B cell (primary cell): ENCODE results near the gene ZNF692. TPM values are rescaled to one million over a fixed set of nuclear protein-coding genes. Genes with fewer than 3 reads are reported as not detected.

Source experiments
- ATAC-seq: fragments of 200-7000 bp; cut with Tn5 transposase; one replicate; pipeline ENCODE4 v1.10.0; 2021; ENCODE audit warnings: low read depth, mild to moderate bottlenecking, moderate number of reproducible peaks, moderate library complexity
- CTCF ChIA-PET: fragments of 350-600 bp; sonication (Branson Sonifier 250); formaldehyde crosslinking; loops from one replicate; lab custom pipeline; 2021; ENCODE audit warnings: antibody characterized with exemption, inconsistent platforms; lab: Charles Lee
- POLR2A ChIA-PET: fragments of 350-600 bp; sonication (Branson Sonifier 250); formaldehyde crosslinking; loops from one replicate; lab custom pipeline; 2021; ENCODE audit warnings: antibody characterized with exemption; lab: Charles Lee
- DNase-seq: peaks from one replicate; pipeline ENCODE4 v3.0.0; 2013
- H2AFZ ChIP-seq: 2 replicates; pipeline ENCODE4 v1.6.1; 2012; ENCODE audit warnings: mild to moderate bottlenecking, low read depth, low read length; ENCODE audit not compliant: insufficient read depth, poor library complexity, severe bottlenecking
- H3K27ac ChIP-seq, 2 donors: 1 replicate in 1 of 2; 2 replicates in 1 of 2; pipeline ENCODE4 v1.5.1; 2012 to 2013; ENCODE audit warnings: low read length in 2 of 2, mild to moderate bottlenecking in 2 of 2, moderate library complexity in 1 of 2
- H3K27me3 ChIP-seq, 4 experiments: fragments of 200-600 bp in 1 of 4; sonication (generic) in 1 of 4; replicated peaks in 1 of 4; 1 replicate in 2 of 4; 2 replicates in 2 of 4; pipeline versions ENCODE4 v1.6.1 to v1.7.0; 2013 to 2016; ENCODE audit warnings: low read length in 3 of 4, mild to moderate bottlenecking in 2 of 4, mixed read lengths in 1 of 4, moderate library complexity in 1 of 4; ENCODE audit not compliant: insufficient read depth in 4 of 4, control insufficient read depth in 3 of 4; ENCODE audit errors: control extremely low read depth in 1 of 4
- H3K36me3 ChIP-seq, 2 experiments: replicated peaks in 1 of 2; 1 replicate in 1 of 2; 2 replicates in 1 of 2; pipeline versions ENCODE4 v1.6.1 to v1.7.1; 2013; ENCODE audit warnings: low read length in 1 of 2; ENCODE audit not compliant: insufficient read depth in 2 of 2, control insufficient read depth in 1 of 2; ENCODE audit errors: control extremely low read depth in 1 of 2, extremely low read depth in 1 of 2
- H3K4me1 ChIP-seq, 2 donors: fragments of 200-600 bp in 1 of 2; sonication (generic) in 1 of 2; 1 replicate in 1 of 2; 2 replicates in 1 of 2; pipeline versions ENCODE4 v1.5.1 to v1.6.1; 2013 to 2017; ENCODE audit warnings: low read length in 2 of 2; ENCODE audit not compliant: control insufficient read depth in 2 of 2, insufficient read depth in 2 of 2
- H3K4me2 ChIP-seq: replicated peaks from 2 replicates; pipeline ENCODE3; 2012; ENCODE audit warnings: mild to moderate bottlenecking, low read depth, low read length; ENCODE audit not compliant: poor library complexity, severe bottlenecking
- H3K4me3 ChIP-seq, 5 experiments: fragments of 200-600 bp in 1 of 5; sonication (generic) in 1 of 5; 1 replicate in 3 of 5; 2 replicates in 2 of 5; pipeline versions ENCODE4 v1.5.1 to v1.7.0; 2011 to 2016; ENCODE audit warnings: low read length in 4 of 5, mild to moderate bottlenecking in 4 of 5, low read depth in 2 of 5, control low read depth in 1 of 5, moderate library complexity in 1 of 5; ENCODE audit not compliant: insufficient read depth in 1 of 5; ENCODE audit errors: control extremely low read depth in 1 of 5, extremely low read depth in 1 of 5
- H3K79me2 ChIP-seq: fragments of 200-600 bp; sonication (generic); one replicate; pipeline ENCODE4 v1.6.0; 2016; ENCODE audit warnings: low read length; ENCODE audit not compliant: control insufficient read depth, insufficient read depth
- H3K9ac ChIP-seq: fragments of 200-600 bp; sonication (generic); 2 replicates; pipeline ENCODE4 v1.6.1; 2017; ENCODE audit warnings: mild to moderate bottlenecking, low read length, moderate library complexity
- H3K9me3 ChIP-seq, 3 donors: one replicate each; pipeline versions ENCODE4 v1.6.1 to v1.7.1; 2013; ENCODE audit warnings: low read length in 2 of 3; ENCODE audit not compliant: control insufficient read depth in 2 of 3, insufficient read depth in 1 of 3; ENCODE audit errors: control extremely low read depth in 1 of 3
- H4K20me1 ChIP-seq: 2 replicates; pipeline ENCODE4 v1.6.0; 2012; ENCODE audit warnings: mild to moderate bottlenecking, low read length; ENCODE audit not compliant: insufficient read depth, control insufficient read depth, poor library complexity, severe bottlenecking
- H3K27ac Mint-ChIP-seq: one replicate; pipeline ENCODE4 v1.8.0; 2021; ENCODE audit warnings: mixed read lengths
- H3K27me3 Mint-ChIP-seq: one replicate; pipeline ENCODE4 v1.8.0; 2021; ENCODE audit warnings: mixed read lengths
- H3K4me1 Mint-ChIP-seq: one replicate; pipeline ENCODE4 v1.8.0; 2021; ENCODE audit warnings: mixed read lengths
- H3K4me3 Mint-ChIP-seq: one replicate; pipeline ENCODE4 v1.8.0; 2021; ENCODE audit warnings: mixed read lengths
- H3K9me3 Mint-ChIP-seq: one replicate; pipeline ENCODE4 v1.8.0; 2022; ENCODE audit warnings: mixed read lengths; ENCODE audit not compliant: insufficient read depth
- EZH2 ChIP-seq: IDR thresholded peaks from 2 replicates; pipeline ENCODE4 v1.6.1; 2012; ENCODE audit warnings: borderline replicate concordance, low read depth, mild to moderate bottlenecking, moderate library complexity, low read length; ENCODE audit not compliant: insufficient read depth, poor library complexity, severe bottlenecking
- WGBS: methylation state at CpG from one replicate; pipeline ENCODE4 v1.1.5; 2013; ENCODE audit warnings: missing lambda C conversion rate; ENCODE audit not compliant: insufficient coverage; 5-methylcytosine and 5-hydroxymethylcytosine counted together
- intact Hi-C: fragments of 100-400 bp; cut with micrococcal nuclease; formaldehyde crosslinking; loops from one replicate; pipeline ENCODE4 v1.10.0; 2022
- polyA plus RNA-seq: library from polyadenylated mRNA; depleted of rRNA; stranded (reverse); fragments of >200 nt; gene quantifications from 2 replicates; pipeline ENCODE4 v1.2.3, GENCODE V29; 2012
- total RNA-seq, 2 donors: library from RNA; stranded (reverse); fragments of 120-200 nt in 1 of 2; gene quantifications; 1 replicate in 1 of 2; 2 replicates in 1 of 2; pipeline versions ENCODE4 v1.2.3 to v1.2.4, GENCODE V29; 2013 to 2022
- TF ChIP-seq, protein P1 (sequence below): fragments of 200-600 bp; IDR thresholded peaks from one replicate; pipeline ENCODE4 v1.8.0; 2022; ENCODE audit warnings: antibody characterized with exemption, mild to moderate bottlenecking

ZNF692 gene
- total and polyA plus RNA-seq, 2 donors (not counting 1 experiment from before 2014, with no cell fraction given): 56.9 to 157 TPM

DNA sequence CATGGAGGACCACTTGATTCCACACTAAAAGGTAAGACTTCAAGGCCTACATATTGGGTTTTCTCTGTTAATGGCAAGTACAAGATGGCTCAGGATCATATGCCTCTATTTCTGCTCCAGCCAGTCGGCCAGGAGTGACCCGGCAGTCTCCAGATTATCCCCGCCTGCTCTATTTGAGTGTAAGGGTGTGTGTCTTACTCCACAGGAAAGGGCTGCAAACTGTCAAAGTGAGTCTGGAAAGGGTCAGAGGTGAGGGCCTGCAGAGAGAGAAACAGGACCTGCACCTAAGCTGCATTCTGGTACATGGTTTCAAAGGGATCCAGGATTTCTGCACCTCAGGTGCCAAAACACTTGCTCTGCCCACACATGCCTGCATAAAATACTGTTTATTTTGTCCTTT is 9.2 kb downstream of the ZNF692 start:
- Mint-ChIP-seq H3K4me1 (peaks cover 9% of the 10 kb centered on the region), H3K27ac (no peak overlapping the region), H3K27me3 (no peaks in the 10 kb centered on the region), H3K9me3 (no peaks in the 10 kb centered on the region), H3K4me3 (no peak overlapping the region)
- peaks cover 42% of the 10 kb centered on the region for H4K20me1 ChIP-seq
- intact Hi-C loops: no loop called here
- H3K9me3 ChIP-seq: peaks cover 0 to 4% (median 0%) of the 10 kb centered on the region in 3 donors
- TF ChIP-seq, protein P1, sequence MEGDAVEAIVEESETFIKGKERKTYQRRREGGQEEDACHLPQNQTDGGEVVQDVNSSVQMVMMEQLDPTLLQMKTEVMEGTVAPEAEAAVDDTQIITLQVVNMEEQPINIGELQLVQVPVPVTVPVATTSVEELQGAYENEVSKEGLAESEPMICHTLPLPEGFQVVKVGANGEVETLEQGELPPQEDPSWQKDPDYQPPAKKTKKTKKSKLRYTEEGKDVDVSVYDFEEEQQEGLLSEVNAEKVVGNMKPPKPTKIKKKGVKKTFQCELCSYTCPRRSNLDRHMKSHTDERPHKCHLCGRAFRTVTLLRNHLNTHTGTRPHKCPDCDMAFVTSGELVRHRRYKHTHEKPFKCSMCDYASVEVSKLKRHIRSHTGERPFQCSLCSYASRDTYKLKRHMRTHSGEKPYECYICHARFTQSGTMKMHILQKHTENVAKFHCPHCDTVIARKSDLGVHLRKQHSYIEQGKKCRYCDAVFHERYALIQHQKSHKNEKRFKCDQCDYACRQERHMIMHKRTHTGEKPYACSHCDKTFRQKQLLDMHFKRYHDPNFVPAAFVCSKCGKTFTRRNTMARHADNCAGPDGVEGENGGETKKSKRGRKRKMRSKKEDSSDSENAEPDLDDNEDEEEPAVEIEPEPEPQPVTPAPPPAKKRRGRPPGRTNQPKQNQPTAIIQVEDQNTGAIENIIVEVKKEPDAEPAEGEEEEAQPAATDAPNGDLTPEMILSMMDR: no peak
- no peak for TF ChIP-seq EZH2
- DNase-seq (no peak), ATAC-seq (no peak)
- no peak overlapping the region for H2AFZ ChIP-seq
- H3K4me1 ChIP-seq: peaks cover 15 to 22% of the 10 kb centered on the region in 2 donors
- ChIA-PET POLR2A (no interaction called here), CTCF (interaction anchor here (1.2 kb wide), 1 partner anchor 10 kb away, joined by 3 read pairs; no protein-coding TSS in a partner anchor)
- H3K27me3 ChIP-seq: no peaks in the 10 kb centered on the region
- no peak overlapping the region for H3K9ac ChIP-seq
- H3K4me2 ChIP-seq: no peak overlapping the region
- H3K36me3 ChIP-seq: peaks cover 8 to 62% of the 10 kb centered on the region in 2 experiments
- 88% methylated on average over 2 of the region's 3 CpGs for WGBS
- H3K27ac ChIP-seq: no peak overlapping the region
- no peak overlapping the region for H3K4me3 ChIP-seq
- H3K79me2 ChIP-seq: peaks cover 8% of the 10 kb centered on the region

GRCh38 chr1:248849152-248849551 is 9.7 kb downstream of the ZNF692 start:
- DNase-seq: no peak
- H3K9me3 Mint-ChIP-seq: no peaks in the 10 kb centered on the region
- POLR2A ChIA-PET: no interaction called here
- Histone ChIP-seq H3K9me3 (peaks cover 0 to 4% (median 0%) of the 10 kb centered on the region in 3 donors), H4K20me1 (peaks cover 42% of the 10 kb centered on the region), H3K27me3 (no peaks in the 10 kb centered on the region), H3K27ac (no peak overlapping the region), H3K36me3 (peaks cover 8 to 64% of the 10 kb centered on the region in 2 experiments), H3K4me1 (peaks cover 15 to 22% of the 10 kb centered on the region in 2 donors), H3K79me2 (peaks cover 13% of the 10 kb centered on the region), H2AFZ (no peak overlapping the region), H3K4me2 (no peak overlapping the region), H3K4me3 (no peak overlapping the region), H3K9ac (no peak overlapping the region)
- ATAC-seq: no peak
- intact Hi-C loops: no loop called here
- H3K4me3 Mint-ChIP-seq: no peak overlapping the region
- CTCF ChIA-PET: interaction anchor here (1.2 kb wide), 1 partner anchor 9 kb away, joined by 3 read pairs; no protein-coding TSS in a partner anchor
- 93% methylated on average over 3 of the region's 3 CpGs for WGBS
- H3K4me1 Mint-ChIP-seq: peaks cover 4% of the 10 kb centered on the region
- H3K27me3 Mint-ChIP-seq: no peaks in the 10 kb centered on the region
- TF ChIP-seq, protein P1: no peak
- TF ChIP-seq EZH2: no peak
- H3K27ac Mint-ChIP-seq: no peak overlapping the region
